Calu3 (cell line): Measurements from ENCODE around the gene SORT1. TPM values are rescaled to one million over a fixed set of nuclear protein-coding genes. Genes with fewer than 3 reads are reported as not detected.

ENCODE experiments used
- BruUV-seq: library from RNA; stranded (reverse); fragments of 400-500 nt; replicated peaks from 2 replicates; lab custom pipeline; 2021; lab: Mats Ljungman, UMichigan
- CTCF ChIA-PET: fragments of 300-600 bp; sonication (Branson Sonifier 250); formaldehyde crosslinking; loops from one replicate; lab custom pipeline; 2022; ENCODE audit warnings: antibody characterized with exemption; lab: Charles Lee
- DNase-seq: peaks from one replicate; pipeline ENCODE4 v3.0.0; 2022
- H3K27ac Mint-ChIP-seq: one replicate; pipeline ENCODE4 v1.8.0; 2022; ENCODE audit warnings: mixed read lengths; ENCODE audit not compliant: unreplicated experiment
- H3K27me3 Mint-ChIP-seq: one replicate; pipeline ENCODE4 v1.8.0; 2022; ENCODE audit warnings: mixed read lengths; ENCODE audit not compliant: unreplicated experiment
- H3K36me3 Mint-ChIP-seq: one replicate; pipeline ENCODE4 v1.8.0; 2022; ENCODE audit warnings: mild to moderate bottlenecking, moderate library complexity, mixed read lengths; ENCODE audit not compliant: insufficient read depth, unreplicated experiment
- H3K4me1 Mint-ChIP-seq: one replicate; pipeline ENCODE4 v1.8.0; 2022; ENCODE audit warnings: mild to moderate bottlenecking, low read depth, mixed read lengths; ENCODE audit not compliant: unreplicated experiment
- H3K4me3 Mint-ChIP-seq: one replicate; pipeline ENCODE4 v1.8.0; 2022; ENCODE audit warnings: mild to moderate bottlenecking, low read depth, moderate library complexity, mixed read lengths; ENCODE audit not compliant: unreplicated experiment
- H3K9me3 Mint-ChIP-seq: one replicate; pipeline ENCODE4 v1.8.0; 2022; ENCODE audit warnings: low read depth, mixed read lengths; ENCODE audit not compliant: unreplicated experiment
- CTCF ChIP-seq: fragments of 200-600 bp; IDR thresholded peaks from one replicate; pipeline ENCODE4 v1.8.0; 2022; ENCODE audit warnings: antibody characterized with exemption; ENCODE audit not compliant: unreplicated experiment
- intact Hi-C: fragments of 100-400 bp; cut with micrococcal nuclease; formaldehyde crosslinking; loops from one replicate; pipeline ENCODE4 v1.10.0; 2022; ENCODE audit not compliant: unreplicated experiment
- total RNA-seq: library from RNA; stranded (reverse); gene quantifications from 2 replicates; pipeline ENCODE4 v1.2.3, GENCODE V29; 2022

Gene SORT1
- total RNA-seq, 1 experiment from 2014 or later, result 68.2 TPM

- no peak for TF ChIP-seq CTCF
- Mint-ChIP-seq H3K27ac (no peak overlapping the region), H3K4me3 (no peak overlapping the region), H3K27me3 (no peaks in the 10 kb centered on the region), H3K4me1 (peaks cover 43% of the 10 kb centered on the region), H3K36me3 (no peaks in the 10 kb centered on the region), H3K9me3 (no peaks in the 10 kb centered on the region)
- no TSS peak for BruUV-seq
- CTCF ChIA-PET, result no interaction called here
- no peak for DNase-seq
- intact Hi-C loops, result loop anchor here (10.0 kb wide), 1 partner anchor 196 kb away; no protein-coding TSS in a partner anchor
These were observed 6.6 kb downstream of the SORT1 start for GRCh38 chr1:109391157-109391556.

GRCh38 chr1:109389638-109390341 is 7.9 kb downstream of the SORT1 start:
- CTCF ChIA-PET, result interaction anchor here (1.1 kb wide), 1 partner anchor 9 kb away, joined by 3 read pairs; no protein-coding TSS in a partner anchor
- TF ChIP-seq CTCF, result no peak
- H3K4me3 Mint-ChIP-seq, result no peak overlapping the region
- H3K9me3 Mint-ChIP-seq, result no peaks in the 10 kb centered on the region
- no peaks in the 10 kb centered on the region for H3K27me3 Mint-ChIP-seq
- H3K4me1 Mint-ChIP-seq, result peaks cover 34% of the 10 kb centered on the region
- intact Hi-C loops, result loop anchor here (10.0 kb wide), 1 partner anchor 195 kb away; no protein-coding TSS in a partner anchor
- no peak overlapping the region for H3K27ac Mint-ChIP-seq
- no peaks in the 10 kb centered on the region for H3K36me3 Mint-ChIP-seq
- no peak for DNase-seq
- no TSS peak for BruUV-seq

DNA sequence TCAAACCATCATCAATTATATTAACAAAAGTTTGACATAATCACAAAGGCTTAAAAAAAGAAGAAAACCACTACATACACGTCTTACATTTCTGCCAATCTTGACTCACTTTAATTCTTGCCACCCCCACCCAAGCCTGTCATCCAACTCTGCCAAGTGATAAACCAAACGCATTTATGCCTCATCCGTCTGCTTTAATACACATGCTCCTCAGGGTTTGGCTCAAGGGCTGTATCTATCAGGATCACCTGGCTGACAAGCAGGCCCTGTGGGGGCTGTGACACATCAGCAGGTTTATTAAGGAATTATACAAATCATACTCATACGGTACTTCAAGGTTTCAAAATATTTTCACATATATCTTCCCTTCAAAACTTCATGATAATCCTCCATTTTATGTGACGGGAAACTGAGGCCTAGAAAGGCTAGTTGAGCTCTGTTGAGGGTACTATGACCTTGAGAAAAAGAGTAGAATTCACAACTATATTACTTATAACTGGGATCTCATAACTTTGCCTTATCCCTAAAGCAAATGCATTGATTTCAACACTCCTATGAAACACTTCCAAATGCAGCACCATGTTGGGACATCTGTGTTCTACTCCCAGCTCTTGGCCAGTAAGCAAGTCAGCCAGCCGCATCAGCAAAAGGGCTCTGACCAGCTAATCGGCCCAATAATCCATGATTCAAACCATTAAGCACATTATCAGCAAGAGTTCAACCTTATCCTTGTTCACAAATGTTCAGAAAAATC is 8.7 kb downstream of the SORT1 start:
- H3K9me3 Mint-ChIP-seq, result no peaks in the 10 kb centered on the region
- intact Hi-C loops, result no loop called here
- H3K27me3 Mint-ChIP-seq, result no peaks in the 10 kb centered on the region
- H3K36me3 Mint-ChIP-seq, result no peaks in the 10 kb centered on the region
- no peak for DNase-seq
- CTCF ChIA-PET, result no interaction called here
- BruUV-seq, result no TSS peak
- no peak overlapping the region for H3K4me3 Mint-ChIP-seq
- peaks cover 33% of the 10 kb centered on the region for H3K4me1 Mint-ChIP-seq
- TF ChIP-seq CTCF, result no peak
- no peak overlapping the region for H3K27ac Mint-ChIP-seq

GRCh38 chr1:109388208-109388711 is 9.5 kb downstream of the SORT1 start:
- no peaks in the 10 kb centered on the region for H3K36me3 Mint-ChIP-seq
- BruUV-seq, result no TSS peak
- no peak overlapping the region for H3K27ac Mint-ChIP-seq
- TF ChIP-seq CTCF, result no peak
- H3K4me3 Mint-ChIP-seq, result no peak overlapping the region
- H3K4me1 Mint-ChIP-seq, result peaks cover 33% of the 10 kb centered on the region
- H3K9me3 Mint-ChIP-seq, result no peaks in the 10 kb centered on the region
- CTCF ChIA-PET, result no interaction called here
- intact Hi-C loops, result no loop called here
- DNase-seq, result no peak
- H3K27me3 Mint-ChIP-seq, result no peaks in the 10 kb centered on the region
